ENCODE results near the gene GPAT3.

Gene GPAT3

GRCh38 chr4:83527671-83528070 is 8.2 kb upstream of the GPAT3 start:
- no peak overlapping the region for H3K4me3 ChIP-seq (ENCODE audit: low read depth, low read length)
- TF ChIP-seq, protein P1, sequence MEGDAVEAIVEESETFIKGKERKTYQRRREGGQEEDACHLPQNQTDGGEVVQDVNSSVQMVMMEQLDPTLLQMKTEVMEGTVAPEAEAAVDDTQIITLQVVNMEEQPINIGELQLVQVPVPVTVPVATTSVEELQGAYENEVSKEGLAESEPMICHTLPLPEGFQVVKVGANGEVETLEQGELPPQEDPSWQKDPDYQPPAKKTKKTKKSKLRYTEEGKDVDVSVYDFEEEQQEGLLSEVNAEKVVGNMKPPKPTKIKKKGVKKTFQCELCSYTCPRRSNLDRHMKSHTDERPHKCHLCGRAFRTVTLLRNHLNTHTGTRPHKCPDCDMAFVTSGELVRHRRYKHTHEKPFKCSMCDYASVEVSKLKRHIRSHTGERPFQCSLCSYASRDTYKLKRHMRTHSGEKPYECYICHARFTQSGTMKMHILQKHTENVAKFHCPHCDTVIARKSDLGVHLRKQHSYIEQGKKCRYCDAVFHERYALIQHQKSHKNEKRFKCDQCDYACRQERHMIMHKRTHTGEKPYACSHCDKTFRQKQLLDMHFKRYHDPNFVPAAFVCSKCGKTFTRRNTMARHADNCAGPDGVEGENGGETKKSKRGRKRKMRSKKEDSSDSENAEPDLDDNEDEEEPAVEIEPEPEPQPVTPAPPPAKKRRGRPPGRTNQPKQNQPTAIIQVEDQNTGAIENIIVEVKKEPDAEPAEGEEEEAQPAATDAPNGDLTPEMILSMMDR (IDR thresholded peaks at IDR 0.05; ENCODE audit: control insufficient read depth, extremely low read depth, insufficient read depth) = no peak
- DNase-seq (ENCODE audit: low read depth) = no peak

GRCh38 chr4:83536362-83537272 is 709 bp downstream of the GPAT3 start:
- H3K4me3 ChIP-seq (ENCODE audit: low read depth, low read length) = peak overlapping the region; percentile 61
- DNase-seq (ENCODE audit: low read depth) = no peak
- TF ChIP-seq, protein P1 (IDR thresholded peaks at IDR 0.05; ENCODE audit: control insufficient read depth, extremely low read depth, insufficient read depth) = no peak

- TF ChIP-seq, protein P1 (IDR thresholded peaks at IDR 0.05; ENCODE audit: control insufficient read depth, extremely low read depth, insufficient read depth) = no peak
- DNase-seq (ENCODE audit: low read depth) = no peak
- no peak overlapping the region for H3K4me3 ChIP-seq (ENCODE audit: low read depth, low read length)
These were observed 6.3 kb downstream of the GPAT3 start for GRCh38 chr4:83542225-83542624.

DNA sequence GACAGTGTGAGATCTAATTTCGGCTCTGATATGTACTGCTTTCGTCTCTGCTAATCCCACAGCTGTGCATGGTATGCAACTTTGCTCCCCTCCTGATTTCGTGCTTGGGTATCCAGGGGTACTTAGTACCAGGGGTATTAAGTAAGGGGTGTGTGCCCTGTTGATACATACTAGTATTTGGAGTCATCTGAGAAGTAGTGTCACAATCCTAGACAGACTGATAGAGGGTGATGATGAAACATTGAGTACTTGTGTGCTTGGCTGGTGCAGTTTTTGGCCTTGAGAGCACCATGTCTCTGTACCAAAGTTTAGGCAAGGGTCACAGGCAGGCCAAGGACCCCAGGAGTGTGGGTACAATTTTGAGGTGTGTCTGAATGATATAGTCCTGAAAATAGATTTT is 10.9 kb downstream of the GPAT3 start:
- no peak for DNase-seq (ENCODE audit: low read depth)
- H3K4me3 ChIP-seq (ENCODE audit: low read depth, low read length) = no peak overlapping the region
- TF ChIP-seq, protein P1 (IDR thresholded peaks at IDR 0.05; ENCODE audit: control insufficient read depth, extremely low read depth, insufficient read depth) = no peak

- no peak overlapping the region for H3K4me3 ChIP-seq (ENCODE audit: low read depth, low read length)
- peak; percentile 79 for DNase-seq (ENCODE audit: low read depth)
- TF ChIP-seq, protein P1 (IDR thresholded peaks at IDR 0.05; ENCODE audit: control insufficient read depth, extremely low read depth, insufficient read depth) = no peak
These were observed 12.4 kb downstream of the GPAT3 start for GRCh38 chr4:83548151-83548905.

- H3K4me3 ChIP-seq (ENCODE audit: low read depth, low read length) = no peak overlapping the region
These were observed 16.2 kb downstream of the GPAT3 start for GRCh38 chr4:83552083-83552482.

More at GRCh38 chr4:83552083-83552482, 16.2 kb downstream of the GPAT3 start:
- TF ChIP-seq, protein P1 (IDR thresholded peaks at IDR 0.05; ENCODE audit: control insufficient read depth, extremely low read depth, insufficient read depth) = no peak
- DNase-seq (ENCODE audit: low read depth) = no peak

All from LNCaP clone FGC (cell line).